Keratinocyte (primary cell): Measurements from ENCODE around the gene PKNOX2. TPM values are rescaled to one million over a fixed set of nuclear protein-coding genes. Genes with fewer than 3 reads are reported as not detected.

ENCODE experiments used
- DNase-seq: peaks from one replicate; pipeline ENCODE4 v3.0.0-alpha.2; 2011; ENCODE audit warnings: low read depth, missing footprints, low spot score
- FAIRE-seq: peaks from 2 replicates; lab custom pipeline; 2011; peaks lifted over from hg19 to GRCh38; lab: Jason Lieb, UNC
- H2AFZ ChIP-seq: 2 replicates; pipeline ENCODE4 v1.6.0; 2012; ENCODE audit warnings: low read length, control low read depth, inconsistent platforms; ENCODE audit not compliant: control insufficient read depth
- H3K27ac ChIP-seq: 2 replicates; pipeline ENCODE4 v1.5.1; 2011; ENCODE audit warnings: low read length; ENCODE audit not compliant: control insufficient read depth, insufficient read depth
- H3K27me3 ChIP-seq: 3 replicates; pipeline ENCODE4 v1.6.0; 2011; ENCODE audit warnings: low read length; ENCODE audit not compliant: control insufficient read depth, insufficient read depth; ENCODE audit errors: extremely low read depth
- H3K36me3 ChIP-seq, 2 experiments: 2 replicates in 1 of 2; 3 replicates in 1 of 2; pipeline ENCODE4 v1.5.1; 2011; ENCODE audit warnings: low read length in 2 of 2, mild to moderate bottlenecking in 1 of 2; ENCODE audit not compliant: control insufficient read depth in 2 of 2, insufficient read depth in 2 of 2; ENCODE audit errors: extremely low read depth in 1 of 2
- H3K4me1 ChIP-seq: 3 replicates; pipeline ENCODE4 v1.5.1; 2011; ENCODE audit warnings: low read length; ENCODE audit not compliant: control insufficient read depth, insufficient read depth; ENCODE audit errors: extremely low read depth
- H3K4me2 ChIP-seq: 3 replicates; pipeline ENCODE4 v1.6.0; 2011; ENCODE audit warnings: low read depth, low read length; ENCODE audit not compliant: control insufficient read depth, insufficient read depth; ENCODE audit errors: extremely low read depth
- H3K4me3 ChIP-seq, 3 experiments: fragments of 200-600 bp in 1 of 3; sonication (generic) in 1 of 3; 2 replicates in 2 of 3; 3 replicates in 1 of 3; pipeline ENCODE4 v1.5.1; 2011 to 2016; ENCODE audit warnings: low read length in 3 of 3, mild to moderate bottlenecking in 3 of 3, control low read depth in 2 of 3, inconsistent platforms in 1 of 3, low read depth in 1 of 3, mixed read lengths in 1 of 3, mixed run types in 1 of 3, moderate library complexity in 1 of 3; ENCODE audit not compliant: control insufficient read depth in 2 of 3, insufficient read depth in 2 of 3; ENCODE audit errors: extremely low read depth in 1 of 3
- H3K79me2 ChIP-seq: 2 replicates; pipeline ENCODE4 v1.6.0; 2012; ENCODE audit warnings: low read length; ENCODE audit not compliant: control insufficient read depth, insufficient read depth
- H3K9ac ChIP-seq: 3 replicates; pipeline ENCODE4 v1.6.0; 2011; ENCODE audit warnings: low read length; ENCODE audit not compliant: control insufficient read depth, insufficient read depth; ENCODE audit errors: extremely low read depth
- H3K9me1 ChIP-seq: 3 replicates; pipeline ENCODE4 v1.6.0; 2011; ENCODE audit warnings: low read length; ENCODE audit not compliant: control insufficient read depth, insufficient read depth; ENCODE audit errors: extremely low read depth
- H3K9me3 ChIP-seq: 2 replicates; pipeline ENCODE4 v1.5.1; 2012; ENCODE audit warnings: low read depth, low read length; ENCODE audit not compliant: control insufficient read depth
- H4K20me1 ChIP-seq: 3 replicates; pipeline ENCODE4 v1.6.0; 2011; ENCODE audit warnings: low read length; ENCODE audit not compliant: control insufficient read depth, insufficient read depth; ENCODE audit errors: extremely low read depth
- CTCF ChIP-seq, 3 experiments: IDR thresholded peaks in 1 of 3; conservative IDR thresholded peaks in 1 of 3; optimal IDR thresholded peaks in 1 of 3; 2 replicates in 2 of 3; 3 replicates in 1 of 3; pipeline versions ENCODE3 to v1.5.1; 2011; ENCODE audit warnings: low read length in 3 of 3, mild to moderate bottlenecking in 3 of 3, moderate library complexity in 2 of 3, control low read depth in 1 of 3, inconsistent platforms in 1 of 3; ENCODE audit not compliant: insufficient read depth in 2 of 3; ENCODE audit errors: extremely low read depth in 1 of 3
- EZH2 ChIP-seq: IDR thresholded peaks from one replicate; pipeline ENCODE4 v1.6.1; 2012; ENCODE audit warnings: inconsistent platforms, mild to moderate bottlenecking, low read length, moderate library complexity
- dilution Hi-C: fragments of 300-500 bp; cut with MboI; formaldehyde crosslinking; loops from one replicate; pipeline ENCODE4 v1.7.0; 2020; ENCODE audit warnings: low sequenced_read_pairs; ENCODE audit not compliant: extremely low pct_ligation_motif_present
- polyA plus RNA-seq, 5 experiments: library from polyadenylated mRNA; depleted of rRNA in 3 of 5; stranded (reverse) in 3 of 5; stranded (forward) in 1 of 5; unstranded in 1 of 5; fragments of >200 nt; gene quantifications; 1 replicate in 1 of 5; 2 replicates in 3 of 5; 3 replicates in 1 of 5; pipeline versions ENCODE4 v1.2.1 to v1.2.3, GENCODE V29; 2011 to 2012; ENCODE audit warnings: missing spikeins in 2 of 5, low read depth in 1 of 5, low replicate concordance in 1 of 5

PKNOX2 gene
- polyA plus RNA-seq, 1 donor (not counting 4 experiments of a cell fraction or from before 2014, with no cell fraction given): 0.05 TPM

GRCh38 chr11:125257190-125257579, 92.6 kb downstream of the PKNOX2 start:
- no peak overlapping the region for H3K9ac ChIP-seq
- H3K9me3 ChIP-seq: no peaks in the 10 kb centered on the region
- H3K4me2 ChIP-seq: no peak overlapping the region
- DNase-seq (no peak), FAIRE-seq (no peak)
- H3K4me3 ChIP-seq: no peak overlapping the region
- no peak overlapping the region for H2AFZ ChIP-seq
- H3K27me3 ChIP-seq: peaks cover 12% of the 10 kb centered on the region
- H3K27ac ChIP-seq: no peak overlapping the region
- H3K4me1 ChIP-seq: no peaks in the 10 kb centered on the region
- no peaks in the 10 kb centered on the region for H3K79me2 ChIP-seq
- H3K36me3 ChIP-seq: no peaks in the 10 kb centered on the region
- H3K9me1 ChIP-seq: no peaks in the 10 kb centered on the region
- dilution Hi-C loops: no loop called here
- TF ChIP-seq EZH2 (no peak), CTCF (optimal IDR thresholded peaks at IDR 0.05 in 1 of 3, IDR thresholded peaks at IDR 0.05 in 1 of 3, conservative IDR thresholded peaks at IDR 0.05 in 1 of 3; ENCODE audit: extremely low read depth in 1 of 3, insufficient read depth in 2 of 3, low read length in 3 of 3) (peak in 1 of 3 experiments; percentile 12)
- no peaks in the 10 kb centered on the region for H4K20me1 ChIP-seq

- Histone ChIP-seq H3K36me3 (no peaks in the 10 kb centered on the region), H3K4me1 (no peaks in the 10 kb centered on the region), H3K9me3 (no peaks in the 10 kb centered on the region), H3K4me2 (no peak overlapping the region), H4K20me1 (no peaks in the 10 kb centered on the region), H3K27me3 (peaks cover 18% of the 10 kb centered on the region), H3K9me1 (no peaks in the 10 kb centered on the region), H3K4me3 (no peak overlapping the region), H2AFZ (no peak overlapping the region), H3K79me2 (no peaks in the 10 kb centered on the region), H3K27ac (no peak overlapping the region), H3K9ac (no peak overlapping the region)
- dilution Hi-C loops: no loop called here
- DNase-seq (no peak), FAIRE-seq (no peak)
- TF ChIP-seq CTCF (optimal IDR thresholded peaks at IDR 0.05 in 1 of 3, IDR thresholded peaks at IDR 0.05 in 1 of 3, conservative IDR thresholded peaks at IDR 0.05 in 1 of 3; ENCODE audit: extremely low read depth in 1 of 3, insufficient read depth in 2 of 3, low read length in 3 of 3) (no peak), EZH2 (no peak)
Measured at GRCh38 chr11:125257751-125258150, 93.2 kb downstream of the PKNOX2 start.
